ENCODE results near the gene OPHN1. TPM values are rescaled to one million over a fixed set of nuclear protein-coding genes. Genes with fewer than 3 reads are reported as not detected.

The OPHN1 gene
- polyA plus RNA-seq, 1 donor from 2014 or later, result 7.6 TPM

DNA sequence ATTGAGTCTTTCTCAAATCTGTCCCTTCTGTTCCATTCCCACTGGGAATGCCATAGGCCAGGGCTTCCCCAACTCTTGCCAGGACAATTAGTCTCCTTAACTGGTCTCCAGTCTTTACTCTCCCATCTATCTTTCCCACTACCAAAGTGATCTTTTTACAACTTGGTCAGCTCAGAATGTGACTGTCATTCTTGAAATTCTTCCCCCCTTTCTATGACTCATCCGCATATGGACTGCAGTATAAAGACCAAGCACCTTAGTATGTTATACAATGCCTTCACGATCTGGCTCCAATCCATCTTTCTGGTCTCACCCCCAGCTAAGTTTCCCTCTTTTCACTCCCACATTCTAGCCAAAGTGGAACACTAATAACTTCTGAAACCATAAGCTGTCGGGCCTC is 383.8 kb downstream of the OPHN1 start:
- Histone ChIP-seq H3K4me3 (ENCODE audit: low read length) (no peak overlapping the region), H3K9me2 (ENCODE audit: insufficient read depth, low read length) (no peaks in the 10 kb centered on the region), H3K79me2 (replicated peaks; ENCODE audit: insufficient read depth, low read length) (no peaks in the 10 kb centered on the region), H3K27ac (ENCODE audit: low read length) (no peak overlapping the region), H3K9ac (ENCODE audit: low read length) (no peak overlapping the region), H3K4me2 (ENCODE audit: low read length) (no peak overlapping the region), H3K9me3 (ENCODE audit: low read length) (no peaks in the 10 kb centered on the region), H3F3A (ENCODE audit: insufficient read depth, low read length, poor library complexity, severe bottlenecking) (no peaks in the 10 kb centered on the region), H2AFZ (ENCODE audit: low read depth, low read length) (no peak overlapping the region), H3K36me3 (ENCODE audit: insufficient read depth, low read length) (no peaks in the 10 kb centered on the region), H3K27me3 (ENCODE audit: insufficient read depth, low read depth, low read length) (no peaks in the 10 kb centered on the region), H4K20me1 (ENCODE audit: insufficient read depth) (no peaks in the 10 kb centered on the region)
- TF ChIP-seq TAF1 (IDR thresholded peaks at IDR 0.05; ENCODE audit: low read depth) (no peak), SMC3 (conservative IDR thresholded peaks at IDR 0.05; ENCODE audit: poor library complexity) (no peak), POLR2AphosphoS5 (IDR thresholded peaks at IDR 0.05) (no peak), EZH2 (IDR thresholded peaks at IDR 0.05; ENCODE audit: borderline replicate concordance, insufficient read depth, low read length, poor library complexity, severe bottlenecking) (no peak), EP300 (conservative IDR thresholded peaks at IDR 0.05; ENCODE audit: poor library complexity, severe bottlenecking) (no peak), RAD21 (conservative IDR thresholded peaks at IDR 0.05) (no peak), MXI1 (conservative IDR thresholded peaks at IDR 0.05; ENCODE audit: poor library complexity, severe bottlenecking) (no peak)
- TF ChIP-seq, protein P1, sequence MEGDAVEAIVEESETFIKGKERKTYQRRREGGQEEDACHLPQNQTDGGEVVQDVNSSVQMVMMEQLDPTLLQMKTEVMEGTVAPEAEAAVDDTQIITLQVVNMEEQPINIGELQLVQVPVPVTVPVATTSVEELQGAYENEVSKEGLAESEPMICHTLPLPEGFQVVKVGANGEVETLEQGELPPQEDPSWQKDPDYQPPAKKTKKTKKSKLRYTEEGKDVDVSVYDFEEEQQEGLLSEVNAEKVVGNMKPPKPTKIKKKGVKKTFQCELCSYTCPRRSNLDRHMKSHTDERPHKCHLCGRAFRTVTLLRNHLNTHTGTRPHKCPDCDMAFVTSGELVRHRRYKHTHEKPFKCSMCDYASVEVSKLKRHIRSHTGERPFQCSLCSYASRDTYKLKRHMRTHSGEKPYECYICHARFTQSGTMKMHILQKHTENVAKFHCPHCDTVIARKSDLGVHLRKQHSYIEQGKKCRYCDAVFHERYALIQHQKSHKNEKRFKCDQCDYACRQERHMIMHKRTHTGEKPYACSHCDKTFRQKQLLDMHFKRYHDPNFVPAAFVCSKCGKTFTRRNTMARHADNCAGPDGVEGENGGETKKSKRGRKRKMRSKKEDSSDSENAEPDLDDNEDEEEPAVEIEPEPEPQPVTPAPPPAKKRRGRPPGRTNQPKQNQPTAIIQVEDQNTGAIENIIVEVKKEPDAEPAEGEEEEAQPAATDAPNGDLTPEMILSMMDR (IDR thresholded peaks at IDR 0.05; ENCODE audit: poor library complexity, severe bottlenecking), result no peak
- TF ChIP-seq, protein P2, sequence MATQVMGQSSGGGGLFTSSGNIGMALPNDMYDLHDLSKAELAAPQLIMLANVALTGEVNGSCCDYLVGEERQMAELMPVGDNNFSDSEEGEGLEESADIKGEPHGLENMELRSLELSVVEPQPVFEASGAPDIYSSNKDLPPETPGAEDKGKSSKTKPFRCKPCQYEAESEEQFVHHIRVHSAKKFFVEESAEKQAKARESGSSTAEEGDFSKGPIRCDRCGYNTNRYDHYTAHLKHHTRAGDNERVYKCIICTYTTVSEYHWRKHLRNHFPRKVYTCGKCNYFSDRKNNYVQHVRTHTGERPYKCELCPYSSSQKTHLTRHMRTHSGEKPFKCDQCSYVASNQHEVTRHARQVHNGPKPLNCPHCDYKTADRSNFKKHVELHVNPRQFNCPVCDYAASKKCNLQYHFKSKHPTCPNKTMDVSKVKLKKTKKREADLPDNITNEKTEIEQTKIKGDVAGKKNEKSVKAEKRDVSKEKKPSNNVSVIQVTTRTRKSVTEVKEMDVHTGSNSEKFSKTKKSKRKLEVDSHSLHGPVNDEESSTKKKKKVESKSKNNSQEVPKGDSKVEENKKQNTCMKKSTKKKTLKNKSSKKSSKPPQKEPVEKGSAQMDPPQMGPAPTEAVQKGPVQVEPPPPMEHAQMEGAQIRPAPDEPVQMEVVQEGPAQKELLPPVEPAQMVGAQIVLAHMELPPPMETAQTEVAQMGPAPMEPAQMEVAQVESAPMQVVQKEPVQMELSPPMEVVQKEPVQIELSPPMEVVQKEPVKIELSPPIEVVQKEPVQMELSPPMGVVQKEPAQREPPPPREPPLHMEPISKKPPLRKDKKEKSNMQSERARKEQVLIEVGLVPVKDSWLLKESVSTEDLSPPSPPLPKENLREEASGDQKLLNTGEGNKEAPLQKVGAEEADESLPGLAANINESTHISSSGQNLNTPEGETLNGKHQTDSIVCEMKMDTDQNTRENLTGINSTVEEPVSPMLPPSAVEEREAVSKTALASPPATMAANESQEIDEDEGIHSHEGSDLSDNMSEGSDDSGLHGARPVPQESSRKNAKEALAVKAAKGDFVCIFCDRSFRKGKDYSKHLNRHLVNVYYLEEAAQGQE (IDR thresholded peaks at IDR 0.05; ENCODE audit: borderline replicate concordance), result no peak

GRCh38 chrX:68048774-68049173 is 384.5 kb downstream of the OPHN1 start:
- H3K9me2 ChIP-seq (ENCODE audit: insufficient read depth, low read length), result no peaks in the 10 kb centered on the region
- H2AFZ ChIP-seq (ENCODE audit: low read depth, low read length), result no peak overlapping the region
- no peak overlapping the region for H3K27ac ChIP-seq (ENCODE audit: low read length)
- H3K4me3 ChIP-seq (ENCODE audit: low read length), result no peak overlapping the region
- TF ChIP-seq EP300 (conservative IDR thresholded peaks at IDR 0.05; ENCODE audit: poor library complexity, severe bottlenecking), result no peak
- TF ChIP-seq EZH2 (IDR thresholded peaks at IDR 0.05; ENCODE audit: borderline replicate concordance, insufficient read depth, low read length, poor library complexity, severe bottlenecking), result no peak
- TF ChIP-seq MXI1 (conservative IDR thresholded peaks at IDR 0.05; ENCODE audit: poor library complexity, severe bottlenecking), result no peak
- TF ChIP-seq TAF1 (IDR thresholded peaks at IDR 0.05; ENCODE audit: low read depth), result no peak
- TF ChIP-seq SMC3 (conservative IDR thresholded peaks at IDR 0.05; ENCODE audit: poor library complexity), result no peak
- TF ChIP-seq, protein P1 (IDR thresholded peaks at IDR 0.05; ENCODE audit: poor library complexity, severe bottlenecking), result no peak
- TF ChIP-seq, protein P2 (IDR thresholded peaks at IDR 0.05; ENCODE audit: borderline replicate concordance), result no peak
- TF ChIP-seq RAD21 (conservative IDR thresholded peaks at IDR 0.05), result no peak
- TF ChIP-seq POLR2AphosphoS5 (IDR thresholded peaks at IDR 0.05), result no peak
- H3K9me3 ChIP-seq (ENCODE audit: low read length), result no peaks in the 10 kb centered on the region
- no peak overlapping the region for H3K9ac ChIP-seq (ENCODE audit: low read length)
- no peaks in the 10 kb centered on the region for H3K79me2 ChIP-seq (replicated peaks; ENCODE audit: insufficient read depth, low read length)
- no peaks in the 10 kb centered on the region for H4K20me1 ChIP-seq (ENCODE audit: insufficient read depth)
- no peaks in the 10 kb centered on the region for H3F3A ChIP-seq (ENCODE audit: insufficient read depth, low read length, poor library complexity, severe bottlenecking)
- no peaks in the 10 kb centered on the region for H3K36me3 ChIP-seq (ENCODE audit: insufficient read depth, low read length)
- H3K27me3 ChIP-seq (ENCODE audit: insufficient read depth, low read depth, low read length), result no peaks in the 10 kb centered on the region
- no peak overlapping the region for H3K4me2 ChIP-seq (ENCODE audit: low read length)
